OCI-LY1 (cell line): ENCODE measurements around the gene SLIT3.

Experiments used
- CTCF ChIP-seq: fragments of 200-600 bp; sonication (generic), shearing (Covaris generic); IDR thresholded peaks from 2 replicates; pipeline ENCODE4 v1.5.1; 2017; ENCODE audit warnings: mild to moderate bottlenecking, antibody characterized with exemption, low read length, moderate library complexity, mixed read lengths
- EZH2 ChIP-seq: fragments of 200-600 bp; sonication (generic), shearing (Covaris generic); IDR thresholded peaks from 2 replicates; pipeline ENCODE4 v1.8.0; 2017; ENCODE audit warnings: borderline replicate concordance, mixed run types, mild to moderate bottlenecking, antibody characterized with exemption, low read length, moderate library complexity, mixed read lengths

GRCh38 chr5:168614661-168615060 lies 686.3 kb downstream of the SLIT3 start:
- TF ChIP-seq CTCF = no peak
- TF ChIP-seq EZH2 = no peak
